ENCODE data around the gene FBXO42.

The FBXO42 gene

DNA sequence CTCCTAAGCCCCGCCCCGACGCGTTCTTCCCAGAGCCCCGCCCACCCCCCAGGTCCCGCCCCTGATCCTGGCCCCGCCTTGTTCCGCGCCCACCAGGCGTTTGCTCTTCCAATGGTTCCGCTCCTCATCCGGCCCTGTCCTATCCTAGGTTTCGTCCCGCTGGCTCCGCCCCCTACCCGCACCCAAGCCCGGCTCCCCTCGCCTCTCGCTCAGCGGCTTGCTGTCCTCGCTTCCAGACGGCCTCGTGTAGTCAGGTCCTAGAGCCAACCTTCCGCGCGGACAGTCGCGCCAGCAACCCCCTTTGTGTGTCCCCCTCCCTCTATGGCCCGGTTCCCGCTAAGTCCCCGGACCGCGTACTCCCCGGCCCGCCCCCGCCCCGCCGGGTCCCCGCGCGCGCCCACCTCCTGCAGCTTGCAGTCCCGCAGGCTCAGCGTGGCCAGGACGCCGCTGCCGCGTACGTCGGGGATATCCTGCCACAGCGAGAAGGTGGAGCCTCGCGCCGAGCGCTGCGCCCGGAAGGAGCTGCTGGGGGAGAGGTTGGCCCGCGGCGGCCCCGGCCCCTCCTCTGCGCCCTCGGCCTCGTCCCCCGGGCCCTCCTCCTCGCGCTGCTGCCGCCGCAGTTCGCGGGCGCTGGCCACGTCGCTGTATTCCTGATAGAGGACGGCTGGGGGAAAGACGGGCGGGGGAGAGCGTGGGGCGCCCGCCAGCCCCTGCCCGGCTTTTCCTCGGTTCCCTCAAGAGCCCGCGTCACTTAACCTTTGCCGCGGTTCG is 145.5 kb downstream of the FBXO42 start:
- peak; percentile 71 to 87 for DNase-seq (ENCODE audit: low read depth in 2 of 2, low spot score in 1 of 2)

- DNase-seq (ENCODE audit: low read depth in 2 of 2, low spot score in 1 of 2): no peak
Observed at GRCh38 chr1:16205891-16206546, 146.3 kb downstream of the FBXO42 start.

GRCh38 chr1:16205334-16205671 is 147.0 kb downstream of the FBXO42 start:
- no peak for DNase-seq (ENCODE audit: low read depth in 2 of 2, low spot score in 1 of 2)

DNA sequence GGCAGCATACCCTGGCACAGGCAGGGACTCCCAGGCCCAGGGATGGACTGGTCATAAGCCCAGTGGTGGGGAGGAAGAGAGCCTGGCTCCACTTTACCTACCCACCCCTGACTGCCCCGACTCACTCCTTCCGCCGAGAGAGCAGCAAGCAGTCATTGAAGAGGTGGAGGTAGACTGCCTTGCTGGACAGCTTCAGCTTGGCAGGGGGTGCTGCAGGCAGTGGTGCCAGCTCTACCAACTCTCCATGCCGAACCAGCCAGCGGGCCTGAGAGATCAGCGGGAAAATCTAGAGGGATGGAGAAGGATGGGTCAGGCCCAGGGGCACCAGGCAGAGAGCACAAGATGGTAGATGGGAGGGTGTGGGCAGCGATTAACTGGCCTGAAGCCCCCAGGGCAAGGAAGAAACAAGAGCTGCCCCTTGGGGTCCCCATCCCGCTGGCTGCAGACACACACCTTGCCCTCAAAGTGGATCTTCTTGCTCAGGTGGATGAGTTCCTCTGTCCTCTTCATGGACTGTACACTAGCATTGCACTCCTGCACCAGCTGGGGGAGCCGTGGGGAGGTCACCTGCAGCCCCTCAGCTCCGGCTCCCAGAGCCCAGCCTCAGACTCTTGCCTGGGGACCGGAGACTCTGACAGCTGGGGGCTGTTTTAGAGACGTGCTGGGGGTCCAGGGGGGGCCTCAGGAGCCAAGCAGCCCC is 147.5 kb downstream of the FBXO42 start:
- peak in 1 of 2 donors; percentile 14 for DNase-seq (ENCODE audit: low read depth in 2 of 2, low spot score in 1 of 2)

DNA sequence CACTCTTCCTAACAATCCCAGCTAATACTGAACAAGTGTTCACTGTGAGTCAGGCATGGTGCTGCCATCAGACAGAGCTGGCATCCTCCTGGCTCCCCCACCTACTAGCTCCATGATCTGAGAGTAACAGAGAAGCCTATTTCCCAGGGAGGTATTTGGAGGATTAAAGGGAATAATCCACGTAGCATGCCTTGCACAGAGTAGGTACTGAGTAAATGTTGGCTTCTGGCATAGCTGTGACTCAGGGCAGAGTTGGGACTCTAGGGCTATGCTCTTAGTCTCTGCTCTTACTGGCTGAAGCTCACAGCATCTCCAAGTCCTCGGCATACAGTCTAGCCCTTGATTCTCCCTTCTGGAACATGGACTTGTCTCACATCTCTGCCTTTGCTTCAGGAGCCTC is 148.1 kb downstream of the FBXO42 start:
- DNase-seq (ENCODE audit: low read depth in 2 of 2, low spot score in 1 of 2): no peak

DNA sequence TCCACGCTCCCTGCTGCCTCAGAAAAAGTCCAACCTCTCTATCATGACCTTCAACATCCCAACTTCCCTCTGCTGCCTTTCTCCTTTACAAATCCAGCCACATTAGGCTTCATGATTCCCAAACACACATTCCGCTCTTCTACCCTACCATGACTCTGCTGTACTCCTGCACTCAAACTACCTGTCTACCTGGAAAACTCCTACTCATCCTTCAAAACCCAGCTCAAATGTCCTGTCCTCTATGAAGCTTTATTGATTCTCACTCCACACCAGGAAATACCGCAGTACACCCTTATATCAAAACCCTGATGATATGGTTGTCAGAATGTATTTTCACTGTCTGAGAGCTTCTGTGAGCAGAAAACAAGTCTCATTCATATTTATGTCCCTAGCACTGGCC is 148.7 kb downstream of the FBXO42 start:
- no peak for DNase-seq (ENCODE audit: low read depth in 2 of 2, low spot score in 1 of 2)

DNA sequence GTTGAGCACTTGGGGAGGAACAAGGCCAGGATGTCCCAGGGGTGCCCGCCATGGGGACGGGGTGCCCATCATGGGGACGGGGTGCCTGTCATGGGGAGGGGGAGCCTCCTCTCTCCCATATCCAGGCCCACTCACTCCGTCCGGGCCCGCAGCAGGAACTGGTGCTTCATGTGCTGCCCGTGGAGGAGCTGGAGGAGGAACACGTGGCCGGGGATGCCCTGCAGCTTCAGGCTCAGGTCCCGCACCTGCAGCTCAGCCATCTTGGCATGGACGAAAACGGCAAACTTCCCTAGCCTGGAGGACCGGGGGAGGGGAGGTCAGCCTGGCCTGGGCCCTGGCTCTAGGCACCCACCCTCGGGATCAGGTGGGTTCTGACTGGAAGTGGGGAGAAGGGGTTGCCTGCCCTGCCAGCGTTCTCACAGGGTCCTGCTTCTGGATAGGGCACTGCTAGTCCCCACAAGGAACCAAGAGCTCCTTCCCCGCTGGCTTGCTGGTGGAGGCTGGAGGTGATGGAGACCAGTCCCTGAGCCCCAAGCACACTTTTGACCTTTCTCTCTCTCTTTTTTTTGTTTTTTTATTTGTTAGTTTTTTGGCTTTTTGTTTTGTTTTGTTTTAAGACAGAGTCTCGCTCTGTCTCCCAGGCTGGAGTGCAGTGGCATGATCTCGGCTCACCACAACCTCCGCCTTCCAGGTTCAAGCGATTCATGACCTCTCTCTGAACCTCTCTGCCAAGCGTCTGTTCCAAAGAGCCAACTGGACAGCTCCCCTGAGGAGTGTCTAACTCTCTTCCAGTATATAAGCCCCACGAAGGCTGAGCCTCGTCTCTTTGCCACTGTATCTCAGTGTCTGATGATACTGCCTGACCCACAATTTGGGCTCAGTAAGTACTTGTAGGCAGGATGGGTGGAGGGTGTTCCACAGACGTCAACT is 149.7 kb downstream of the FBXO42 start:
- DNase-seq (ENCODE audit: low read depth in 2 of 2, low spot score in 1 of 2): no peak

DNA sequence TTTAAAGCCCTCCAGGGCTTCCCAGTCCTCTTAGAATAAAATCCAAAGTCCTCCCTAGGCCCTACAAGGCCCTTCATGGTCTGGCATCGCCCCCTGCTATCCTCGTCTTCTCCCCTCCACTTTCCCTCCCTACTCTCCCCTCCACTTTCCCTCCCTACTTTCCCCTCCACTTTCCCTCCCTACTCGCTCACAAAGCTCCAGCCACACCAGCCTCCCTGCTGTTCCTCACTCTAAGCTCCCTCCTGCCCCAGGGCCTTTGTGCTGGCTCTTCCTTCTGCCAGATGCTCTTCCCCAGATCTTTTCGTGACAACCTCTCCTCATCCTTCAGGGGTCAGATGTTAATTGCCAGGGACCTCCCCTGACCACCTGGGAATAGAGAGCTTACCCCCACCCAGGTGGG is 152.6 kb downstream of the FBXO42 start:
- DNase-seq (ENCODE audit: low read depth in 2 of 2, low spot score in 1 of 2): no peak

DNA sequence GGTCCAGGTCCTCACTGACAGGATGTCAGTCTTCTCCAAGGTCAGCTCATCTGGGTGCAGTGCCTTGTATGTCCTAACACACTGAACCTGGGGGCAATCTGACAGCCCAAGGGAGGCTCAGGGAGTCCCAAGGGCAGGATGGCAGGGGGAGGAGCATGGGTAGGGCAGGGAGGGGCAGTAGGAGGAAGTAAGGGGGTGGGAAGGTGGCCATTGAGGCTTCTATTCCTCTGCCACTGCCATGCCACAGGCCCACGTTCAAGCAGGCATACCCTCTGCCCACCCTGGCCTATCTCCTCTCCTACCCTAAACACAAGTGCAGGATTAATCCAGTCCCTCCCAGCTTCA is 153.2 kb downstream of the FBXO42 start:
- no peak for DNase-seq (ENCODE audit: low read depth in 2 of 2, low spot score in 1 of 2)

GRCh38 chr1:16198444-16199156 is 153.7 kb downstream of the FBXO42 start:
- DNase-seq (ENCODE audit: low read depth in 2 of 2, low spot score in 1 of 2): no peak

DNA sequence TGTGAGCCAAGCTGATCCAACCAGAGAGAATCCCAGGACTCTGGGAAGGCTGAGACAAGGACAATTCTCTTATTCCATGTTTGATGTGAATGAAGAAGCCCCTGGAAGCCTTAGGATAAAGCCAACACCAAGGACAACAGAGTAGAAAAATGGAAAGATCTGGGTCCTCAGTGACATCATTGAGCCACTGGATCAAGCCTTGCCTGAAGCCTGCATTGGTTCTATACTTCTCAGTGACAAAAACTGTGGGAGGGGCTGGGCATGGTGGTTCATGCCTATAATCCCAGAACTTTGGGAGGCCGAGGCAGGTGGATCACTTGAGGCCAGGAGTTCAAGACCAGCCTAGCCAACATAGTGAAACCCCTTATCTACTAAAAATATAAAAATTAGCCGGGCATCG is 155.4 kb downstream of the FBXO42 start:
- DNase-seq (ENCODE audit: low read depth in 2 of 2, low spot score in 1 of 2): no peak
